Measurements from ENCODE around the gene BRD3. TPM values are rescaled to one million over a fixed set of nuclear protein-coding genes. Genes with fewer than 3 reads are reported as not detected.

The BRD3 gene
- total RNA-seq, 1 experiment from 2014 or later: 47.3 TPM

DNA sequence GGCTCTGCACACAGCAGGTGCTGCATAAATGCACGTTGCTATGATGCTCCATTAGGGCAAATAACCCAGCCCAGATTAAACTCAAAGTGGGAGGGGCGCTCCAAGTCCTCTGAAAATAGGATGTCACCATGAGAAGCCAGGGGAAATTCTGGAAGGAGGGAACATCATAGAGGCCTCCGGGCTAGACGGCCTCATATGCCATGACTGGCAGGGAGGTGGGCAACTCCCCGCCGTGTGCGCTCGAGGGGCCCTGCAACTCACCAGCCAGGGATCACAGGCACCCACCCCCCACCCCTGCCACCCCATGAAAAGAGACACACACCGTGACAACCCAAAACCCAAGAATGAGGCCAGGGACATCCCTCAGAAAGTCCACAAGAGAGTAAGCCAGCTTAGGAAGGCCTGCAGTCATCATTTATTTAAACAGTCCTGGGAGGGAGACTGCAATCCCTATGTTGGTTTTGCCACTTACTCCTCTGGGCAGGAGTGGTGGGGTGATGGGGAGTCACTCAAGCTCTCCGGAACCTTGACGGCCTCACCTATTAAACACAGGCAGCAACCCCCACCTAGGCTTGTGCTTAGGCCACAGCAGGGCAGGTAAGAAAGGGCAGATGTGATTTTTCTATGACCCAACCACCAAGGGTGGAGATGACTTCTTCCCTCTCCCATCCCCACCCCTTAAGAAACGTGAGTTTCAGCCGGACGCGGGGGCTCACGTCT, 79.7 kb downstream of the BRD3 start:
- Histone ChIP-seq H3K27ac (no peak overlapping the region), H3K9me3 (ENCODE audit: insufficient read depth, low read depth) (no peaks in the 10 kb centered on the region), H3K36me3 (ENCODE audit: low read depth) (no peaks in the 10 kb centered on the region), H2AFZ (no peak overlapping the region), H4K20me1 (ENCODE audit: insufficient read depth) (peaks cover 56% of the 10 kb centered on the region), H3K4me1 (replicated peaks; ENCODE audit: insufficient read depth) (peaks cover 11% of the 10 kb centered on the region), H3K4me3 (no peak overlapping the region), H3F3A (ENCODE audit: insufficient read depth, low read depth) (peaks cover 5% of the 10 kb centered on the region; the same call in 1 of the 2 replicates), H3K79me2 (ENCODE audit: low read depth) (peaks cover 54% of the 10 kb centered on the region), H3K4me2 (no peak overlapping the region), H3K9me2 (ENCODE audit: insufficient read depth) (no peaks in the 10 kb centered on the region), H3K27me3 (ENCODE audit: insufficient read depth, low read depth) (no peaks in the 10 kb centered on the region)
- POLR2A ChIA-PET (ENCODE audit: unreplicated experiment): no interaction called here
- no peak for TF ChIP-seq EZH2 (IDR thresholded peaks at IDR 0.05; ENCODE audit: low read depth)
- TF ChIP-seq, protein P1, sequence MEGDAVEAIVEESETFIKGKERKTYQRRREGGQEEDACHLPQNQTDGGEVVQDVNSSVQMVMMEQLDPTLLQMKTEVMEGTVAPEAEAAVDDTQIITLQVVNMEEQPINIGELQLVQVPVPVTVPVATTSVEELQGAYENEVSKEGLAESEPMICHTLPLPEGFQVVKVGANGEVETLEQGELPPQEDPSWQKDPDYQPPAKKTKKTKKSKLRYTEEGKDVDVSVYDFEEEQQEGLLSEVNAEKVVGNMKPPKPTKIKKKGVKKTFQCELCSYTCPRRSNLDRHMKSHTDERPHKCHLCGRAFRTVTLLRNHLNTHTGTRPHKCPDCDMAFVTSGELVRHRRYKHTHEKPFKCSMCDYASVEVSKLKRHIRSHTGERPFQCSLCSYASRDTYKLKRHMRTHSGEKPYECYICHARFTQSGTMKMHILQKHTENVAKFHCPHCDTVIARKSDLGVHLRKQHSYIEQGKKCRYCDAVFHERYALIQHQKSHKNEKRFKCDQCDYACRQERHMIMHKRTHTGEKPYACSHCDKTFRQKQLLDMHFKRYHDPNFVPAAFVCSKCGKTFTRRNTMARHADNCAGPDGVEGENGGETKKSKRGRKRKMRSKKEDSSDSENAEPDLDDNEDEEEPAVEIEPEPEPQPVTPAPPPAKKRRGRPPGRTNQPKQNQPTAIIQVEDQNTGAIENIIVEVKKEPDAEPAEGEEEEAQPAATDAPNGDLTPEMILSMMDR (conservative IDR thresholded peaks at IDR 0.05): no peak
- no TSS peak for BruUV-seq (replicated peaks)
- no peak for DNase-seq
- intact Hi-C loops (cut with micrococcal nuclease; ENCODE audit: unreplicated experiment): no loop called here
- CTCF ChIA-PET: no interaction called here

DNA sequence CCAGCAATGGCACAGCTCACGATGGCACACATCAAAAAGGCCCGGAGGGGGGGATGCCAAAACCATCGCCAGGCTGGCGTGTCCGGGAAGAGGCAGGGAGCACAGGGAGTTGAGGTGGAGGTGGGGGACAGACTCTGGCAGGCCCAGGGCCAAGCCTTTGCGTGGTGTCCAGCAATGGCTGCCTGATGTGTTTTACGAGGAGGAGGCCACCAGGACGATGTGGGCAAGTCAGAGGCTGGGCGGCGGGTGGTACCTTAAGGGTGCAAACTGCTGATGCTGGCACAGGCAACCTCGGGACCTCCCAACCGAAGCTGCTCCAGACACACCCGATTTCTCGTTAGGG, 80.4 kb downstream of the BRD3 start:
- CTCF ChIA-PET: no interaction called here
- H3K79me2 ChIP-seq (ENCODE audit: low read depth): peaks cover 54% of the 10 kb centered on the region
- no peaks in the 10 kb centered on the region for H3K27me3 ChIP-seq (ENCODE audit: insufficient read depth, low read depth)
- TF ChIP-seq EZH2 (IDR thresholded peaks at IDR 0.05; ENCODE audit: low read depth): no peak
- TF ChIP-seq, protein P1 (conservative IDR thresholded peaks at IDR 0.05): no peak
- no peak overlapping the region for H3K27ac ChIP-seq
- H3K4me2 ChIP-seq: no peak overlapping the region
- H3F3A ChIP-seq (ENCODE audit: insufficient read depth, low read depth): peaks cover 5% of the 10 kb centered on the region; the same call in 1 of the 2 replicates
- H3K36me3 ChIP-seq (ENCODE audit: low read depth): no peaks in the 10 kb centered on the region
- H2AFZ ChIP-seq: no peak overlapping the region
- no peaks in the 10 kb centered on the region for H3K9me3 ChIP-seq (ENCODE audit: insufficient read depth, low read depth)
- H4K20me1 ChIP-seq (ENCODE audit: insufficient read depth): peaks cover 62% of the 10 kb centered on the region
- H3K9me2 ChIP-seq (ENCODE audit: insufficient read depth): no peaks in the 10 kb centered on the region
- intact Hi-C loops (cut with micrococcal nuclease; ENCODE audit: unreplicated experiment): no loop called here
- BruUV-seq (replicated peaks): no TSS peak
- no peak for DNase-seq
- POLR2A ChIA-PET (ENCODE audit: unreplicated experiment): no interaction called here
- no peak overlapping the region for H3K4me3 ChIP-seq
- peaks cover 11% of the 10 kb centered on the region for H3K4me1 ChIP-seq (replicated peaks; ENCODE audit: insufficient read depth)

DNA sequence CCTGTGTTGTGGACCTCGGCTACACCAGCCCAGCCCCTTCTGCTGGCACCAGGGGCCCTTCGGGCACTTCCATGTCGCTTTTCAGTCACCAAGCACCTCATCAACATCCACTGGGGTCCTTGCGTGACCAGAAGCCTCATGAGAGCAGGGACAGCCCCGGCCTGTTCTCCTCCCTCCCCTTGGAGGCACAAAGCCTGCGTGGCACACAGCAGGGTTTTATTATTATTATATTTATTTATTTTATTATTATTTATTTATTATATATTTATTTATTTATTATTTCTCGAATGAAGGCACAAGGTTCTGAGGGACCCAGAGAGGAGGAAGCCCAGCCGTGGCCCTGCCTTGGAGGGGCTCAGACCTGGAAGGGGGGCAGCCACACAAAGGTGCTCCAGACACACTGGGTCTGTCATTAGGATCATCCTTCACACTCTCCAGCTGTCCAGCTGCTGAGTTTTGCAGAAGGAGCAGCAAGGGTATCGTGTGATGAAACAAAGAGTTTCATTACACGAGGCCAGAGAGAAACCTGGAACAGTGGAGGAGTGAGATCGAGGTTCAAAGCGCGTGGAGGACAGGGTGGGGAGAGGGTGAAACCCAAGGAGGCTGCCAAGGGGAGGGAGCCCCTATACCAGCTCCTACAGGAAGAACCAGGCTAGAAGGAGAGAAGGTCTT, 80.9 kb downstream of the BRD3 start:
- DNase-seq: no peak
- H2AFZ ChIP-seq: no peak overlapping the region
- H3F3A ChIP-seq (ENCODE audit: insufficient read depth, low read depth): peaks cover 5% of the 10 kb centered on the region; the same call in 1 of the 2 replicates
- no peaks in the 10 kb centered on the region for H3K9me2 ChIP-seq (ENCODE audit: insufficient read depth)
- H3K27ac ChIP-seq: no peak overlapping the region
- no peaks in the 10 kb centered on the region for H3K36me3 ChIP-seq (ENCODE audit: low read depth)
- peaks cover 11% of the 10 kb centered on the region for H3K4me1 ChIP-seq (replicated peaks; ENCODE audit: insufficient read depth)
- intact Hi-C loops (cut with micrococcal nuclease; ENCODE audit: unreplicated experiment): no loop called here
- H3K9me3 ChIP-seq (ENCODE audit: insufficient read depth, low read depth): no peaks in the 10 kb centered on the region
- TF ChIP-seq EZH2 (IDR thresholded peaks at IDR 0.05; ENCODE audit: low read depth): no peak
- TF ChIP-seq, protein P1 (conservative IDR thresholded peaks at IDR 0.05): no peak
- BruUV-seq (replicated peaks): no TSS peak
- CTCF ChIA-PET: no interaction called here
- peaks cover 54% of the 10 kb centered on the region for H3K79me2 ChIP-seq (ENCODE audit: low read depth)
- H3K4me3 ChIP-seq: no peak overlapping the region
- POLR2A ChIA-PET (ENCODE audit: unreplicated experiment): no interaction called here
- H4K20me1 ChIP-seq (ENCODE audit: insufficient read depth): peaks cover 65% of the 10 kb centered on the region
- no peaks in the 10 kb centered on the region for H3K27me3 ChIP-seq (ENCODE audit: insufficient read depth, low read depth)
- H3K4me2 ChIP-seq: no peak overlapping the region
